GOT3 (cell line): ENCODE data around the gene TIMM44.
A peak's percentile ranks its signal among the peaks of the same experiment; 100 is the strongest.
"Not testable (repeated sequence)": the region's sequence is repeated elsewhere in the genome, so short reads cannot be mapped to it uniquely, and the experiment has no call there.

Experiments
- DNase-seq: peaks from one replicate; lab custom pipeline; 2025; ENCODE audit warnings: mixed read lengths; lab: John Stamatoyannopoulos, UW

Gene TIMM44

GRCh38 chr19:7947939-7948338 lies 4.5 kb upstream of the TIMM44 start:
- DNase-seq, result no peak

DNA sequence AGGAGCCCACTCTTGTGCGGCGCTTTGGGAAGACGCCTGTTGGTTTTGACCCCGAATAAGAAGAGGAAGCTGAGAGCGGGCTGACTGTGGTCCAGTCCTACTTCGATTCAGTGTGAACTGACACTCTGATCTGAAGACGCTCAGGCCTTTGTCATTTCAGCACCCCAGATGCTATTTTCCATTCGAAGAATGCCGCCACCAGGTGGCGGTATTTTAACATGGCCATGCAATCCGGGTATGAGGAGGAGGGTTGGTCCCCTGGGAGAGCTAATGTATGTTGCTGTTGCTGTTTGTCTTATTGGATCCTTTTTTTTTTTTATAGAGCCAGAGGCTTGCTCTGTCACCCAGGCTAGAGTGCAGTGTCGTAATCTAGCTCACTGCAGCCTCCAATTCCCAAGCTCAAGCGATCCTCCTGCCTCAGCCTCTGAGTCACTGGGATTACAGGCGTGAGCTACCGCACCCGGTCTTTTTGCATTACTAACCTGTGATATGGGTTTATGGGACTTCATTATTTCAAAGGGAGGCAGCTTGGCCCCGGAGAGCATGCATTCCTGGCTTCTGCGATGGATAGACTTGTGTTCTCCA lies 803 bp upstream of the TIMM44 start:
- peak; percentile 54 for DNase-seq

GRCh38 chr19:7942981-7943443 lies 454 bp downstream of the TIMM44 start:
- no peak for DNase-seq

- no peak for DNase-seq
Observed at GRCh38 chr19:7941895-7942596, 1.4 kb downstream of the TIMM44 start.

DNA sequence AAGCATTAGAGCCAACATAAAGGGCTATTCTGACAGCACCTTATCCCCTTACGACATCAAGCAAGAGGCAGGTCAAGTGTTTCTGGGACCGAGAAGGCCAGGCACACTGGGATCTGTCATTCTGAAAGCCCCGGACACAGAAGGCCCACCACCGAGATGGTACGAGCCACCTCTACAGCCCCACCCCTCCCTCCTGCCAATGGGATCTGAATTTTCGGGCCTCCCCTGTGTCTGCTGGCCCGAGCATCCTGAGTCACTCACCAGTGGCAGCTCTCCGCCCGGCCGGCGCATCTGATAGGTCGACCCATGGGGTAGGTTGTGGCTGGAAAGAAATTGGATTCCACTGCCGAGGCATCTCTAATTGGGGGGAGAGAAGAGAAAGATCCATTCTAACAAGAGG lies 2.6 kb downstream of the TIMM44 start:
- no peak for DNase-seq

- DNase-seq, result no peak
Observed at GRCh38 chr19:7934766-7935165, 8.7 kb downstream of the TIMM44 start.

- DNase-seq, result no peak
Observed at GRCh38 chr19:7933828-7934725, 9.4 kb downstream of the TIMM44 start.

GRCh38 chr19:7933411-7933810 lies 10.1 kb downstream of the TIMM44 start:
- DNase-seq, result no peak

DNA sequence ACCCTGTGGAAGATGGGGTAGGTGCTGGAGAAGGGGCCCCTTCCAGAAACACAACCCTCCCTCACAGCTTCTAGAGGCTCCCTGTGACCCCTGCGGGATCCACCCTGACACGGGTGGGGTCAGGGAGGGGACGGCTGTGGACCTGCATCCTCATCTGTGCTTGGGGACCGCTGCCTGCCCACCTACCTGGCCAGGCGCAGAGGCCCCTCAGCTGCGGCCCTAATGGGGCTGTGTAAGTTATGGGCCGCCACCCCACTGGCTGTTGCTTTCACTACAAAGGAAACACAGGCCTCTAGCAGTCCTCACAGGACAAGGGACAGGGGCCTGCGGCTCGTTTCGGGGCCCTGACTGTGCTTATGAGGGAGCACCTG lies 10.6 kb downstream of the TIMM44 start:
- DNase-seq, result no peak

DNA sequence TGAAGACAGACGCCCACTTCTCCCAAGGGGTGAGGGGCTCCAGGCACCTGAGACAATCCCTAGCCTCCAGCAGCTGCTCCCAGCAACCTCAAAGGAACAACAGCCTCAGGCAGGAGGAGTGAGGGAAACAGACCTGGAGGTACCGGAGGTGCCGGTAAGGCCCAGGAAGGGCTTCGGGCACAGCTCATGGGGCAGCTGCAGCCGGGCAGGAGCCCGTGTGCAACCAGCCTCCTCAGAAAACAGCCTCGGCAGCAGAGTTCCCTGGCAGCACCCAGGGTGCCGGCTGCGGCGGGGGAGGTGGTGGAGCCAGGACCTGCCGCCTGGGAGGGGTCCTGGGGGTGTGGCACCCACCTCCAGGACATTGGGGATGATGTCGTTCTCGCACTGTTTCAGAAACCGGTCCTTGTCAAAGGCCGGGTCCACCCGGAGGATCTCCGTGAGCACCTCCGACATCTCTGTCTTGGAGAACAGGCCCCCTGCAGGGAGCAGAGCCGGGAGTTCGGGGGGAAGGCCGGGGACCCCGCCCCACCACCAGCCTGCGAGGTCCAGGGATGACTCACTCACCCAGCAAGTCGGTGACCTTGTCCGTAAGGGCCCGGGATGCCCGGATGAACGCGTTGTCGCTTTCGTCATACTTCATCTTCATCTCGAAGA lies 11.1 kb downstream of the TIMM44 start:
- no peak for DNase-seq

DNA sequence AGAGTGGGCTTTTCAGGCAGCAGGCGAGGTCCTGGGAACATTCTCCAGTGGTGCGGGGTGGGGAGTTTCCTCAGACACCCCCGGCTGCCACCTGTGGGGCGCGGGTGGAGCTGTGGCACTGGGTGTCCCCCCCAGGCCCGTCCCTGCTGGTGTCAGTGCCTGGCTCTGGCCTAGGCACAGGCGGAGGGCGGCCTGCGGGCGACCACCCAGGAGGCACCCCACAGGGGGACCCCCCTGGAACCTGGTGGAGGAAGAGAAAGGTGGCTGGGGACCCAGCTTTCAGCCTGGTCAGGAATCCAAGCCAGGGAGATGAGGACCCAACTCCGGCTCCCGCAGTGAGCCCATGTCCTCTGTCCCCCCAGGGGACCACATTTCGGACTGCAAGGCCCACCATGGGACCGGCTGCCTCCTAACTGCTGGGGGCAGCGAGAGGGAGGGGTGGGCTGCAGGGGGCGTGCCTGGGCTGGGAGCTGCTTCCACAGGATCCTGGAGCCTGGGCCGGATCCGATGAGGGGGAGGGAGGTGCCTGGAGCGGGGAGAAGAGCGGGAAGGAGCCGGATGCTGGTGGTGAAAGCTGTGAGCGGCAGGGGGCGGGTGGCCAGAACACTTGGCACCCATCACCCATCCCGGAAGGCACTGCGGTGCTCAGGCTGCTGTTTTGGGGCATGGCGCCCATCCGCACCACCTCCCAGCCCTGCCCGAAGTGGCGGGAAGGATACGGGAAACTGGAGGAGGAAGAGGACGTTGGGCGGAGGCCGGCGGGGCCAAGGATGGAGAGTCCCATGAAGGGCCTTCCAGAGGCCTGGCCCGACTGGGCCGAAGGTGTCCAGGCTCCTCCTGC lies 12.0 kb downstream of the TIMM44 start:
- no peak for DNase-seq

DNA sequence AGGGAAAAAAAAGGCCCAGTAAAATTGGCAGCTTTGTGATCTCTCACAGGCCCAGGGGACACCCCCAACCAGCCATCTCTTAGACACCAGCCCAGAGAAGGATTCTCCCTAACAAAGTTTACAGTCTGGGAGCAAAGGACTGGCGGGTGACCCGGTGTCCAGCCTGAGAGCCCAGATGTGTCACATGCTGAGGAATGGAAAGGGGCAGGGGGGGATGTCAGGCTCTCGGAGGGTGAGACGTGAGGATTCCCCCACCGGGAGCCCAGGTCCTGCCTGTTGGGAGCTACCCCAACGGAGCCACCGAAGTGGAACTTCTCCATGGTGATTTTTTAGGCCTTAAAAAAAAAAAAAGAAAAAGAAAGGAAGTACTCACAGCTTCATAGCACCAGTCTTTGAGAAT lies 12.7 kb downstream of the TIMM44 start:
- no peak for DNase-seq

DNA sequence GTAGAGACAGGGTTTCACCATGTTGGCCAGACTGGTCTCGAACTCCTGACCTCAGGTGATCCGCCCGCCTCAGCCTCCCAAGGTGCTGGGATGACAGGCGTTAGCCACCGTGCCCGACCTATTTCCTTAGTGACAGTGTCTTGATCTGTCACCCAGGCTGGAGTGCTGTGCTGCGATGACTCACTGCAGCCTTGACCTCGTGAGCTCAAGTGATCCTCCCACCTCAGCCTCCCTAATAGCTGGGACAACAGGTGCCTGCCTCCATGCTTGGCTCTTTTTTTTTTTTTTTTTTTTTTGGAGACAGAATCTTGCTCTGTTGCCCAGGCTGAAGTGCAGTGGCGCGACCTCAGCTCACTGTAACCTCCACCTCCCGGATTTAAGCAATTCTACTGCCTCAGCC lies 13.4 kb downstream of the TIMM44 start:
- DNase-seq, result not testable (repeated sequence)

GRCh38 chr19:7928741-7929701 lies 14.4 kb downstream of the TIMM44 start:
- DNase-seq, result no peak

- no peak for DNase-seq
Observed at GRCh38 chr19:7928334-7928706, 15.1 kb downstream of the TIMM44 start.

GRCh38 chr19:7927605-7928333 lies 15.7 kb downstream of the TIMM44 start:
- DNase-seq, result no peak

- DNase-seq, result no peak
Observed at GRCh38 chr19:7926727-7927604, 16.5 kb downstream of the TIMM44 start.

DNA sequence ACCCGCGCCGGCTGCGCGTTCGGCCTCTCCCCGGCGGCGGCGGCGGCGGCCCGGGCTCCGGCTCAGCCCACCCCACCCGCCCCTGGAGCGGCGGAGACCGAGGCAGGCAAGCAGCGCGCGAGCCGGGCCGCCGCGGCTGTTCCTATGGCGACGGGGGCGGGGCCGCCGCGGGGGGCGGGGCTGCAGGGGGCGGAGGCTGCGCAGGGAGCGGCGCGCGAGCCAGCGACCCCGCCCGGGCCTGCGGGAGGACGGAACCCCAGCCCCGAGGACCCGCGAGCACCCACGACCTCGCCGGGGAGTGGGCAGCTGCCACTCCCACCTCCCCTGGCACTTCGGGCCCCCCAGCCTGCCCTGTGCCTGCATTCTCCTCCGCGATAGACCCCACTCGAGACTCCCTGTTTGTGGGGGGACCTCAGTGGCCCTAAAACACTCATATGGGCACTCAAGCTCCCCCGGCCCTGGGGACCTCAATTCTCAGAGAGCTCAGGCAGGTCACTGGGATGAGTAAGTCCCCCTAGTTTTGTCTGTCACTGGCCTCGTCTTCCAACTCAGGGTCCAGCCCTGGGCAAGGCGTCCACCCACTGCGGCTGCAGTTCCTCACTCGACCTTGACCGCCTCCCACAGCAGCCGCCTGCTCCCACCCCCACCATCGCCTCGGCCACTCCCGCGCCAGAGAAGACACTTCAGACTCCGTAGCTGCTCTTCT lies 17.3 kb downstream of the TIMM44 start, which contains the start of gene CTXN1:
Gene CTXN1, minus strand, starts transcription at position 115 of the 706 bp plus-strand sequence. CDS start 597 bp downstream, outside the sequence.
- DNase-seq, result no peak
